NOMO-1 treated with dmso at 0.1 percent for 144 hours (cell line): ENCODE results near the gene SCNN1A.

Experiments used
- DNase-seq: peaks from one replicate; lab custom pipeline; 2025; ENCODE audit not compliant: unreplicated experiment; lab: John Stamatoyannopoulos, UW

Gene SCNN1A

DNA sequence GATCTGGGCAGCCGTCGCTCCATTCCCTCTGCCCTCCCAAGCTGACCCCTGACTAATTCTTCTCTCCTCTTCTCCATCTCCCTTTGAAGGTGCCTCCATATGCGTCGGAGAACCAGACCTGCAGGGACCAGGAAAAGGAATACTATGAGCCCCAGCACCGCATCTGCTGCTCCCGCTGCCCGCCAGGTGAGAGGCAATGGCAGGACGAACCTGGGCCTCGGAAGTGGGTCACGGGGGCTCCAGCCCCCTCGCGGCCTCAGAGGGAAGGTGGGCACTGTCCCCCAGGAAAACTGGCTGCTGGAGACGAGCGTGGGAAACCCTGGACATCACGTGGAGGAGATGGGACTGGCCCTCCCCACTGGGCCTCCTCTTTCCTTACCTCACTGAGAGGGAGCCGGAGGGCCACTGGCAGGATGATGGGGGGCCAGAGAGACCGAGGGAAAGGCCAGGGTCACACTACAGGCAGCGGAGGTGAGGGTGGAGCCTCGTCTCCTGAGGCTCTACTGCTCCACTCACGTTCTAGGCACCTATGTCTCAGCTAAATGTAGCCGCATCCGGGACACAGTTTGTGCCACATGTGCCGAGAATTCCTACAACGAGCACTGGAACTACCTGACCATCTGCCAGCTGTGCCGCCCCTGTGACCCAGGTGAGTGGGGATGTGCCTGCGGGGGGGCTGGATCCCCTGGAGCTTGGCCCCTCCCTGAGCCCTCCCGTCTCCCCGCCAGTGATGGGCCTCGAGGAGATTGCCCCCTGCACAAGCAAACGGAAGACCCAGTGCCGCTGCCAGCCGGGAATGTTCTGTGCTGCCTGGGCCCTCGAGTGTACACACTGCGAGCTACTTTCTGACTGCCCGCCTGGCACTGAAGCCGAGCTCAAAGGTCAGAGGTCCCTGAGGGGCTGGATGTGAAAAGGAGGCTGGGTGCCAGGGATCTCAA lies 9.4 kb upstream of the SCNN1A start:
- DNase-seq = no peak

DNA sequence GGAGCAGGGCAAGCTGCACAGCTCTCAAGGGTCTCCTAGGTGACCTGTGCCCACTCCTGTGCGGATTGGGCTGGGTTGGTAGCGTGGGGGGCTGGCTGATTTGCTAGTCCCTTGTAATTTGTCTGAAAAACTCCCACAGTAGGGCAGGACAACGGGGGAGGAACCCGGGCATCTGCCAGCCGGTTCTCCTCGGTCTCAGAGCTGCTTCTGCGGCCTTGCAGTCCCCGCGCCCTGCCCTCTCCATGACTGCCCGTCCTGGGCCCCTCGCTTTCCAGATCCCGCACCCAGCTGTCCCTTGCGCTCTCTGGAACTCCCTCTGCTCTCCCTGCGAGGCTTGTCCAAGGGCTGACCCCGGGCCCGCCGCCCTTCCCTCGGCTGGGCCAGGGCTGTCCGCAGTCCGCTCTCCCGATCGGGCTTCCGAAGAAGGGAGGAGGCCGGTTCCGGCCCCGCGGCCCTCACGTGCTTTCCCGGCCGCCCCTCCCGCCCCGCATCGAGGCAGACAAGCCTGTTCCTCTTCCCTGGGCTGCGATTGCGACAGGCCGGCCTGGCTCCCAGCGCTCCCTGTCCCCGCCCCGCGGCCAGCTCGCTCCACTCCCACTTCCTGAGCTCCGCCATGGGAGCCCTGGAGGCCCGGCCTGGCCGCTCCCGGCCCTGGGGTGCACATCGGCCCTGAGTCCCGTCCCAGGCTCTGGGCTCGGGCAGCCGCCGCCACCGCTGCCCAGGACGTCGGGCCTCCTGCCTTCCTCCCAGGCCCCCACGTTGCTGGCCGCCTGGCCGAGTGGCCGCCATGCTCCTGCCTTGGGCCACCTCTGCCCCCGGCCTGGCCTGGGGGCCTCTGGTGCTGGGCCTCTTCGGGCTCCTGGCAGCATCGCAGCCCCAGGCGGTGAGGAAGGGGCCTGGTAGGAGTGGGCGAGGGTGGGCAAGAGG lies 8.5 kb upstream of the SCNN1A start, which contains the start of gene LTBR:
Gene LTBR, plus strand, starts transcription at position 591 of the 927 bp plus-strand sequence. Its CDS starts 197 bp downstream, at position 788.
- peak; percentile 61 for DNase-seq

DNA sequence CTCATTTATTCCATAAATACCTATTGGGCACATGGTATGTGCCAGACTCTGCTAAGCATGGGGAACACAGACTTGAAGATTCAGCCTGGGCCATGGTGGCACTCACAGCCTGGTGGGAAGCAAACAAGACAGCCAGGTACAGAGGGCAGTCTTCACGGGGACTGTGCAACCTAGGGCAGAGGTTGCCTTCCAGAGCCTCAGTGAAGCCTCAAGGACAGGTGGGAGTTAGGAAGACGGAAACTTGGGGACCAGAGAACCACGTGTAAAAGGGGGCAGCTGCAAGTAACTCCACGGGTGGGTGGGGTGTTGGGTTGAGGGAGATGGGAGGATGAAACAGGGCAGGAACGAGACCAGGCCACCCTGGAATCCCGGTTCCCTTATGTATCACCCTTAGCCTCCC lies 7.6 kb upstream of the SCNN1A start:
- no peak for DNase-seq

DNA sequence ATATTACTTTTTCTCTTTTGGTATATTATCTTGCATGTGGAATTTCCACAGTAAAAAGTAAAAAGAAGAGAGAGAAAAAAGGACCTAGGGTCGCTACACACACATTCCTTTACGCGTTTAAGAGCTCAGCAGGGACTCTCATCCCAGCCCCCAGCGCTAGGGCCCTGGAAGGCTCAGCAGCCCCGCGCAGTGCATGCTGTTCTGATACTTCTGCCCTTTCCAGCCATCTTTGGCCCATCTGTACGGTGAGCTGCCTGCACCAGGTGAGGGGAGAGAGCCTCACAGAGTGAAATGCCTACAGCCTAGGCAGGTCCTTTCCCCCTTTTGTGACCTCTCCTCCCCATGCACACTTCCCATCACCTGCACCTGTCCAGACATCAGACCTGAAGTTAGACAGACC lies 7.0 kb upstream of the SCNN1A start:
- DNase-seq = no peak

DNA sequence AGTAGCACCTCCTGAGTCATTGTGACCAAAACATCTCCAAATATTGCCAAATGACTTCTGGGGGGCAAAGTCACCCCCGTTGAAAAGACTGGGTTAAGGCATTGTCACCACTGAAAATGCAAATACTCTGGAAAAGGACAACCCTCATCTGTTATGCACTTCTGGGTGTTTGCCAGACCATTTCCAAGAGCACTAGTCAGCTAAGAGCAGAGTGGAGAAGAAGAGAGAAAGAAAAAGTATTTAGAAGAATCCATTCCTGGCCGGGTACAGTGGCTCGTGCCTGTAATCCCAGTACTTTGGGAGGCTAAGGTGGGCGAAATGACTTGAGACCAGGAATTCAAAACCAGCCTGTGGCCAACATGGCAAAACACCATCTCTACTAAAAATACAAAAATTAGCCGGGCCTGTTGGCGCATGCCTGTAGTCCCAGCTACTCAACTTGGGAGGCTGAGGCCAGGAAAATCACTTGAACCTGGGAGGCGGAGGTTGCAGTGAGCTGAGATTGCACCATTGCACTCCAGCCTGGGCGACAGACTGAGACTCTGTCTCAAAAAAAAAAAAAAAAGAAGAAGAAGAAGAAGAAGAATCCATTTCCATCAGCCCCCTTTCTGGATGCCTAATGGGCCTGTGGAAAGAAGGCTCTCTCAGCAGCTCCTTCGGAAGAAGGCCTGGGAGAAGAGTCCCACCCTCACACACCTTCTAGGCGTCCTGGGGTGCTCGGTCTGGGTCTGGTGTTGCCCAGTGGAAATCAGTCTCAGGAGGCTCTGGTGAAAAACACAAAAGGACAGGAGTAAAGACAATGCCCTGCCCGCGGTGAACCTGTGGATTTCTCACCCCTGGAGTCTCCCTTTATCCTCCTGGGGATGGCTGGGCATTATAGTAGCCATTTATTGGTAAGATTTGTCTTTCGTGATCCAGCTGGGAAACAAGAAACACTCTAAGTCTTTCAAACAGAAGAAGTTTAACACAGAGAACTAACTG lies 5.1 kb upstream of the SCNN1A start:
- no peak for DNase-seq

DNA sequence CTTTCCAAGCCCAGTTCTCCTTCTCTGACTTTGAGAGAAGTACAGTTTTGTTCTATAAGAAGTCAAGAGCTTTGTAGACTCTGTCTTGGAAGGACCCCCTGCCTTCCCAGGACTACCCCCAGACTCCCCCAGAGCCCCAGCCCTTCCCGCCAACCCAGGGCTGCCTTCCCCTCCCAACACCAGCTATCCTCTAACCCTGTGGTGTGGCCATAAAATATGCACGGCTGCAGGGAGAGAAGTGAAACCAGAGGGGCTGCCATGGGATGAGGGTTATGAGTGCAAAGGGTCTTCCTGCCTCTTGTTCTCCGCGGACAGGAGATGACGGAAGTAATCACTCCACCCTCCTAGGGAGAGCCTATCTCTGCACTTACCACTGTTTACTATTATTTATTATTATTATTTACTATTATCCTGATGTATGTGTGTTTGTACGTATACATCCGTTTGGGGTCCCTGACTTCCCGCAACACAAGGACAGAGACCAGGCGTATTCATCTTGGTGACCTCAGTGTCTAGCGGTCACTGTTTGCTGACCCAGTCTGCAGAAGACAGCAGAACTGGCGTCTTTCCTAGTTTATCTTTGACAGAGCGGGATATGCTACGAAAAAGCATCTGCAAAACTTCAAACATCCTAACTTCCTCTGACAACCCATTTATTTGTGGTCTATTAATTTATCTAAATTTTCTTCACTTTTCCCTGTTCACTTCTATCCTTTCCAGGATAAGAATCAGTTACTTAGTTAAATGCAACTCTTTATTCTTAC lies 3.5 kb upstream of the SCNN1A start:
- peak; percentile 41 for DNase-seq

DNA sequence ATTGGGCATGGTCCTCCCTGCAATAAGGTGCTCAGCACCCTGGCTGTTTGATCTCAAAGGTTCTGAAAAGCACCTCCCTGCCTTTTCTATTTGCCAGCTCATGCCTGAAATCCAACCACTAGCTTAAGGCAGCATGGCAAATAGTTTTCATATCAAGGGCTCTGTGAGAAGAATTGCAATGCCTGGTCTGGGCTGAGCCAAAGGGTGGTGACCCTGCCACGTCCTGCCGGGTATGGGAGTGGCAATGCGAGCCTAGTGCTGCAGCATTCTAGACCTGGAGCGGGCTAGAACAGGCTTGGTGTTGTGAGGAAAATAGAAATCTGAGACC lies 2.3 kb upstream of the SCNN1A start:
- DNase-seq = no peak

DNA sequence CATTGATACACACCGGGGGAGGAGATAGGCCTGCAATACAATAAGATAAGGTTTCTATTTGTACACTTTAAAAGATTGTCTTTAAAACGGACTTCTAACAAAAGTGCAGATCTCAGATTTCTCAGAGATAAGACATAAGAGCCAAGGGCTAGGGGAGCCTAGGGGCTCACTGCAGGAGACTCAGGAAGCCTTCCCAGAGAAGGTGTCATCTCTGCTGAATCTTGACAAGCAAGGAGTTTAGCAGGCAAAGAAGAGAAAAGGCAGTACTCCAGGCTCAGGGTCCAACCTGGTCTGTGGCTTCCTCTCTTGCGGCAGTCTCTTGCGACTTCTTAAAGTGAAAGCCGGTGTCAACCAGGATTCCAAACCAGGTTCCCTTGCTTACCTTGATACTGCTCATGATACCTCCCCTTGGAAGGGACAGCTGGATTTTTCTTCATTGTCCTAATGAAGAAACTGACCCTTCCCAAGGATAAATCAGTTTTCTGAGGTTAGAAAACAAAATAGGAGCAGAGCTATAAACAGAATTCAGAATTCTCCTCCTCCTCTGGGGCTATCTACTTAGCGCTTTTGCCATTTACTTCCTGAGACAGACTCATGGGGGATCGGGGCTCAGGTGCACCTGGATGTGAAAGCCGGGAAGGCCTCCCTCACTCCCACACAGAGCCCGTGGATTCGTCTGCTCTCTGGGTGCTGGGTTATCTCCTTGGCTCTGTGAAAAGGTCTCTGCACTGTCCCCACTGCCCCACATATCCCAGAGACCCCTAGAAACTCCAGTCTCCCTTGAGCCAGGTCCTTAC lies 1.7 kb upstream of the SCNN1A start:
- peak; percentile 24 for DNase-seq

DNA sequence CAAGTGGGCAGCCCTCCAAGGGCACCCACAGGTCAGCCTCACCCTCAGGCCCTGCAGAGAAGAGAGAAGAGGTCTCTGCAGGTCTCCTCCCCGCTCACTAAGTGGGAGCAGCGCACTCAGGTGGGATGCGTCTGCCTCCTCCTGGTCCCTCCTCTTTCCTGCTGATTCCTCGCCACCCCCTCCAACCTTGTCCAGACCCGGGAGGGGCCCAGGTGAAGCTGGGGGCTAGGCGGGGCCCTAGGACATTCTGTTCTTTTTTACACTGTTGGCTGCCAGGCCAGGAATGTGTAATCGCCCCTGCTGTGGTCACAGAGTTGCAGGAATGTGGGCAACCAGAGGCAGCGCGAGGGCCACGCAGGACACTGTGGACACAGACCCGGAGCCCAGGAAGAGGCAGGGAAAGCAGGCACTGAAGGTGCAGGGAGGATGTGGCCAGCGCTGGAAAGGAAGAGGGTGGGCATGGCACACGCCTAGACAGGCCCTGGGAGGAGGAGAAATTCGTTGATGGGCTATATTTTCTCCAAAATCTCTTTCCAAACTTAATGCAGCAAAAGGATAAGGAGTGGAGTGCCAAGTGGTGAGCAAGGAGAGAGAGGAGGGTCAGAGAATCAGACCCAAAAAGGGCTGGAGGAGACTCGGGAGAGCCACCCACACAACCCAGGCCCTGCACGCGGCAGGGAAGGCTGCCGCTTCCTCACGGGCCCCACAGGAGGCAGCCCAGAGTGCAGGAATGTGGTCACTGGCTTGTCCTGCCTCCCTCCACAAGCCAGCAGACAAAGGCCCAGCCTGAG lies 911 bp upstream of the SCNN1A start:
- DNase-seq = peak; percentile 28

DNA sequence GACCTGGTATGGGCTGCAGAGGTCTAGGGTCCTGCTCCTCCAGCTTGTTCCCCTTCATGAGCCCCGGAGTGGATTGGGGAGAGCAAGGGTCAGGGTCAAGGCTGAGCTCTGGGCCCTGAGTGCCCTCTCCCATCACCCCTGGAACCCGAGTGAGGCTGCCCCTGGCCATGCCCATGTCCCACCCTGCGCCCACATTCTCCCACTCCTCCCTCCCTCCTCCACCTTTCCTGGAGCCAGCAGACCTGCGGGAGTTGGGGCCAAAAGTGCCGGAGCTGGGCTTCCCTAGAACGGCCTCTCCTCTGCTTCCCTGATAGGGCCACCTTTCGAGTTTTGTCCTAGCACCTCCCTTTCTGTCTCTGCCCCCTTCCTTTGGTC lies 590 bp downstream of the SCNN1A start:
- DNase-seq = no peak

DNA sequence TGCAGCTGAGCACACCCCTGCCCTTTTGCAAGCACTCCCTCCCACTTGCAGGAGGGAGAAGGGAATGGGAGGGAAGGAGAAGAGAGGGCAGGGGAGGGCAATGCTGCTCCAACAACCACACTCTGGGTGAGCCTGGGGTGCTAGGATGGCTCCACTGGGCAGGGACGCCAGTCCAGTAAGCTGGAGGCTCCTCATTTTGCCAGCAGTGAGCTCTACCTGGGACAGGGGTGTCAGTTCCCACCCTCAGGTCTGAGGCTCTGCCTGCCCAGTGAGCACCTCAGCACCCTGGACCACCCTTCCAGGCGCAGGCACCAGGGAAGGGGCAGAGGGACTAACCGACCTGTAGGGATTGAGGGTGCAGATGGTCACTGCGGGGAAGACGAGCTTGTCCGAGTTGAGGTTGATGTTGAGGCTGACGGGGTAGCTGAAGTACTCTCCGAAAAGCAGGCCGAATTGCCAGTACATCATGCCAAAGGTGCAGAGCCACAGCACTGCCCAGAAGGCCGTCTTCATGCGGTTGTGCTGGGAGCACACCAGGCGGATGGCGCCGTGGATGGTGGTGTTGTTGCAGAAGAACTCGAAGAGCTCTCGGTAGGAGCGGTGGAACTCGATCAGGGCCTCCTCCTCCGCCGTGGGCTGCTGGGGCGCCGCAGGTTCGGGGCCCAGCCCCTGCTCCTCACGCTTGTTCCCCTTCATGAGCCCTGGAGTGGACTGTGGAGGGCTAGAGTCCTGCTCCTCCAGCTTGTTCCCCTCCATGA lies 1.2 kb downstream of the SCNN1A start:
- no peak for DNase-seq

DNA sequence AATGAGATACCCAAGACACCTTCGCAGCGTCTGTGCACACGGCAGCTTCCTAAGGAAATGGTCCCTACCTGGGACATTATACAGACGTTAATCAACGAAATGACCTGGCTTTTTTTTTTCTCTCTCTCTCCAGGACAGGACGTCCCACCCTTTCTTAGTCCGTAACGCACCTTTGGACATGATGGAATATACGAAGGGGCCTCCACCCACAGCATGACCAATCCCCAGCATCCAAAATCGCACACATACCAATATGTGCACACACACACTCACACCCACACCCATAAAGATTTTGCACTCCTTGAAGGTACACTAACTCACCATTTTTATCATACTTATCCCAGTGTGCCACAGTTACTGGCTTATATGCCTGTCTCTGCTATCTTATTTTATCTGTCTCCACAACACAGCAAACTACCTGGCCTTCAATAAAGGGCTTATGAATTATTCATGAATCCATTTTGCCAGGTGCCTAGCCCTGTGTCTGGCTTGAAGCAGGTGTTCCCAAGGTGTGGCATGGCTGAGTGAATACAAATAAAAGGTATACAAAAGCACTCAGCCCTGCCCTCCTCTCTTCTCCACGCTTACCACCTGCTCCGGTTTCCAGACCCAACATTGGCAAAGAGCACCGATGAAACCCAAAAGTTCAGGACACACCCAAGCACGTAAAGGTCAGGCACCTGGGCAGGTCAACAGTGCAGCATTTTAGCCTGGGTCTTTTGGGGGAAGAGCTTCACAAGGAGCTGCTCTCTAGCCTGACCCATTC lies 2.2 kb downstream of the SCNN1A start:
- no peak for DNase-seq

DNA sequence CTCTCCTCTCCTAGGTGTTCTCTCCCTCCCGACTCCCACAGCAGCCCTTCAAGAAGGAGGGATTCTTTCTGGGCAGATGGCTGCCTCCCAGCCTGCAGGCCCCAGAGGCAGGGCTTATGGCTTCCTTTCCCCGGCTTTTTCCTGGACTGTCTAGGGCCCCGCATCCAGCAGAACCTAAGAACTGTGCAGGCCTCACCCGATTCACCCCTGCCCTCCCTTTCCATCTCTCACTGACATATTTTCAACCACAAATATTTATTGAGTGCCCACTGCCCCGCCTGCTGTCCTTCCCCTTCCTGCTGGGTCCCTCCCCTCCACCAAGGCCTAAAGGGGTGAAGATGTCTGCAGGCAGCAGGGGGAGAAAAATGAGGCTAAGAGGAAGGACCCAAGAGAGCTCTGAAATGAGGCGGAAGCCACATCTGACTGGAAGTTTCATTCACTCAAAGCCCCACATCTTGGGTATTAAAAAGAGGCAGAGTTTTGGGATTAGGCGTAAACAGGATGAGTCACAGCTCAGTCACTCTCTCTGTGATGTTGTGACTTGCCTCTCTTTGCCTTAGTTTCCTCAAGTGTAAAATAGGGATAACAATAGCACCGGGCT lies 2.9 kb downstream of the SCNN1A start:
- peak; percentile 61 for DNase-seq

DNA sequence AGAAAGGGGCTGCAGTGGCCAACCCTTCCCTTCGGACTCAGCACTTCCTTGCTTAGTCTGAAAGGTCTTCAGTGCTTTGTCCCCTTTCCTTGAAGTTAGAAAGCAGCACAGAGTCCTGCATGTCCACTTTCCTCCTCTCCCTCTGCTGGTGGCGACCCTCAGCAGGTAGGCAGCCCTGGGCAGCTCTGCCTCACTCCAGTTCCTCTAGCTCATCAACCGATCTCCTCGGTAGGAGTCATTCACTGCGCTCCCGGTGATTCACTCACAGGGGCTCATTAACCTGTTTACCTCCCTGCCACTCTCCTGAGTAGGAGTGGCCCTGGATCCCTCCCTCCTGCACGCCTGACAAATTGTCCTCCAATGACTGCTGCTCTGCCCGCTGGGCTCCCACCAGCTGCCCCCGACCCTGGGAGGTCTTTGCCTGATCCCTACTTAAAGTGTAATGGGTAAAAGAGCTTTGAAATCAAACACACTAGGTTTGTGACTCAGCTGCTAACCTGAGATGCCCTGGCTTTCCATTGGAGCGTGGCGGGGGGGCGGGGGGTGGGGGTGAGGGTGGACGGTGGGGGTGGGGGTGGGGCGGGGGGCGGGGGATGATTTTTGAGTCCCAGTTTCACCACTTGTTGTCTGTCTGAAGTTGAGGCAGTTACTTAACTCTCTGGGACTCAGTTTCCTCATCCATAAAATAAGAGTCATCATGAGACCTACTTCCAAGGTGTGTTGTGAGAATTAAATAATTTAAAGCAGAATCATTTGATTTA lies 4.2 kb downstream of the SCNN1A start:
- DNase-seq = no peak

DNA sequence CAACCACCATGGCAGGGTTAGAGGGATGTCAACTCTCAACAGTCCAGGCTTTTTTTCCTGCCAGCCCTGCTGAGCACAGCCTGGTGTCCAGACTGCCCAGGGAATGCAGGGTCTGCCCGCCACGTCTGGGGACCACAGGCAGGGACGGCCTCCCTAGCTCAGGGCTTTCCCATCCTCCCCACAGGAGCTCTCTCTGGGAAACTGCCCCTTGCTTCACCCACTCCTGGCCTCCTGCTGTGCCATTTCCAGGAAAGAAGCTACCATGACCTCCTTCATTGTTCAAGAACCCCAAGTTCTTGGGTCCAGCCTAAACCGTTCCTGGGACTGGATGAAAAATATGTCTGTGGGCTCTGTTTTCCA lies 4.8 kb downstream of the SCNN1A start:
- no peak for DNase-seq
